ENCODE measurements around the gene AKR1C2.

DNA sequence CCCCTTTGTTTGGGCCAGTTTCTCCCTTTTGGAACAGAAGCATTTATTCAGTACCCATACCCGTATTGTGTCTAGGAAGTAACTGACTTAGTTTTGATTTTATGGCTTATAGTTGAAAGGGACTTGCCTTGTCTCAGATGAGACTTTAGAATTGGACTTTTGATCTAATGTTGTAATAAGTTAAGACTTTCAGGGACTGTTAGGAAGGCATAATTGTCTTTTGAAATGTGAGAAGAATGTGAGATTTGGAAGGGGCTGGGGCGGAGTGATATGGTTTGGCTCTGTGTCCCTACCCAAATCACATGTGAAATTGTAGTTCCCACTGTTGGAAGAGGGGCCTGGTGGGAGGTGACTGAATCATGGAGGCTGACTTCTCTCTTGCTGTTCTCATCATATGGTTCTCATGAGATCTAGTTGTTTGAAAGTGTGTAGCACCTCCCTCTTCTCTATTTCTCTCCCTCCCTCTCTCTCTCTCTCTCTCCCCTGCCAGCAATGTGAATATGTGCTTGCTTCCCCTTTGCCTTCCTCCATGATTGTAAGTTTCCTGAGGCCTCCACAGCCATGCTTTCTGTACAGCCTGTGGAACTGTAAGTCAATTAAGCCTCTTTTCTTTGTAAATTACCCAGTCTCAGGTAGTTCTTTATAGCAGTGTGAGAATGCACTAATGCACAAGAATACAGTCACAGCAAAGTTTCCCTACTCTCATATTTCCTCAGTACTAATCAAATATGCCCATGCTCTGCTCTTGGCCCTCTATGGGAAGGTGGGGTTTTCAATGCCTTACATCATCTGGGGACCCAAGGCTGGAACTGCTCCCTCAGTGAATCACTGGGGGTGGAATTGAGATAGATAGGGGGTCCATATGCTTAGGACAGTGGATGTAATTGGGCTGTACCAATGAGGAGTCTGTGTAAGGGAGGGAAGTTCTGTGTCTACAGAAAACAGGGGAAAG lies 57.6 kb downstream of the AKR1C2 start:
- TF ChIP-seq EZH2phosphoT487 (IDR thresholded peaks at IDR 0.05; ENCODE audit: low read depth, severe bottlenecking, unreplicated experiment), result no peak
- TF ChIP-seq, protein P1, sequence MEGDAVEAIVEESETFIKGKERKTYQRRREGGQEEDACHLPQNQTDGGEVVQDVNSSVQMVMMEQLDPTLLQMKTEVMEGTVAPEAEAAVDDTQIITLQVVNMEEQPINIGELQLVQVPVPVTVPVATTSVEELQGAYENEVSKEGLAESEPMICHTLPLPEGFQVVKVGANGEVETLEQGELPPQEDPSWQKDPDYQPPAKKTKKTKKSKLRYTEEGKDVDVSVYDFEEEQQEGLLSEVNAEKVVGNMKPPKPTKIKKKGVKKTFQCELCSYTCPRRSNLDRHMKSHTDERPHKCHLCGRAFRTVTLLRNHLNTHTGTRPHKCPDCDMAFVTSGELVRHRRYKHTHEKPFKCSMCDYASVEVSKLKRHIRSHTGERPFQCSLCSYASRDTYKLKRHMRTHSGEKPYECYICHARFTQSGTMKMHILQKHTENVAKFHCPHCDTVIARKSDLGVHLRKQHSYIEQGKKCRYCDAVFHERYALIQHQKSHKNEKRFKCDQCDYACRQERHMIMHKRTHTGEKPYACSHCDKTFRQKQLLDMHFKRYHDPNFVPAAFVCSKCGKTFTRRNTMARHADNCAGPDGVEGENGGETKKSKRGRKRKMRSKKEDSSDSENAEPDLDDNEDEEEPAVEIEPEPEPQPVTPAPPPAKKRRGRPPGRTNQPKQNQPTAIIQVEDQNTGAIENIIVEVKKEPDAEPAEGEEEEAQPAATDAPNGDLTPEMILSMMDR (IDR thresholded peaks at IDR 0.05; ENCODE audit: poor library complexity), result no peak
